Fibroblast of mammary gland (primary cell): Measurements from ENCODE around the gene FBXL7.
A peak's percentile ranks its signal among the peaks of the same experiment; 100 is the strongest.

ENCODE experiments used
- DNase-seq: peaks from one replicate; pipeline ENCODE4 v3.0.0-alpha.2; 2010; ENCODE audit warnings: low read depth
- H3K4me3 ChIP-seq: 2 replicates; pipeline ENCODE4 v1.5.1; 2011; ENCODE audit warnings: low read depth, mild to moderate bottlenecking, low read length, moderate library complexity; ENCODE audit not compliant: control insufficient read depth
- CTCF ChIP-seq: conservative IDR thresholded peaks from 2 replicates; pipeline ENCODE4 v1.5.1; 2011; ENCODE audit warnings: low read depth, low read length, inconsistent platforms; ENCODE audit not compliant: control insufficient read depth, insufficient read depth

FBXL7 gene

DNA sequence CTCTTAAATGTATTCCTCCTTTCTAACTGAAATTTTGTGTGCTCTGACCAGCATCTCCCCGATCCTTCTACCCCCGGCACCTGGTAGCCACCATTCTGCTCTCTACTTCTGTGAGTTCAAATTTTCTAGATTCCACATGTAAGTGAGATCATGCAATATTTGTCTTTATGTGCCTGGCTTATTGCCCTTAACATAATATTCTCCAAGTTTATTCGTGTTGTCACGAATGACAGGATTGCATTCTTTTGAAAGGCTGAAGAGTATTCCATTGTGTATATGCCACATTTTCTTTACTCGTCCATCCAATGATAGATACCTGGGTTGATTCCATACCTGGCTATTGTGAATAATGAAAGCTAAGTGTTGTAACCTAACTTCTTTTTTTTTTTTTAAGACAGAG, 29.0 kb downstream of the FBXL7 start:
- H3K4me3 ChIP-seq, result no peak overlapping the region
- no peak for TF ChIP-seq CTCF
- DNase-seq, result no peak

DNA sequence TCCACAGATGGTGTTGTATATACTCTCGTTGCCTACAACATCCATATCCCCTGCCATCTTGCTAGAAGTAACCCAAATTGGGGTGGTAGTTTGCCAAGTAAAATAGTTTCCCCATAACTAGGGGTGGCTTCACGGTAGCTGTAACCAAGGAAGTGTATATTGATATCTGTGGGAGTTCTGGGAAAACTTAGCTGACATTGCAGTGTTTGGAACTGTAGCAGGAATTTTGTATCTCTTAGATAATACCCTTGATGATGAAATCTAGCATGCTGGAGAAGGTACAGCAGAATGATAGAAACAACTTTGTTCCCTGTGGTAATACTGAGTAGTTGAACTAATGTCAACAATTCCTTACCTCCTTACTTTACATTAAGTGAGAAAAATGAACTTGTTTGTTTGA, 29.8 kb downstream of the FBXL7 start:
- TF ChIP-seq CTCF, result no peak

GRCh38 chr5:15533129-15533893, 33.3 kb downstream of the FBXL7 start:
- DNase-seq, result peak; percentile 69
- TF ChIP-seq CTCF, result no peak

More for the DNA sequence above, 29.8 kb downstream of the FBXL7 start:
- no peak overlapping the region for H3K4me3 ChIP-seq
- no peak for DNase-seq

DNA sequence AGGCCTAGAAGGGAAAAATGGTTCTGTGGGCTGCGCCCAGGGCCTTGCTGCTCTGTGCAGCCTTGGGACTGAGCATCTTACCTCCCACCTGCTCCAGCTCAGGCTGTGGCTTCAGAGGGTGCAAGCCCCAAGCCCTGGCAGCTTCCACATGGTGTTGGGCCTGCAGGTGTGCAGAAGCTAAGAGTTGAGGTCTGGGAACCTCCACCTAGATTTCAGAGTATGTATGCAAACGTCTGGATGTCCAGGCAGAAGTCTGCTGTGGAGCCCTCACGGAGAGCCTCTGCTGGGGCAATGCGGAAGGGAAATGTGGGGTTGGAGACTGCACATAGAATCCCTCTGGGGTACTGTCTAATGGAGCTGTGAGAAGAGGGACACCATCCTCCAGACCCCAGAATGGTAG, 36.0 kb downstream of the FBXL7 start:
- no peak overlapping the region for H3K4me3 ChIP-seq
- no peak for TF ChIP-seq CTCF
- no peak for DNase-seq

More at GRCh38 chr5:15533129-15533893, 33.3 kb downstream of the FBXL7 start:
- no peak overlapping the region for H3K4me3 ChIP-seq

DNA sequence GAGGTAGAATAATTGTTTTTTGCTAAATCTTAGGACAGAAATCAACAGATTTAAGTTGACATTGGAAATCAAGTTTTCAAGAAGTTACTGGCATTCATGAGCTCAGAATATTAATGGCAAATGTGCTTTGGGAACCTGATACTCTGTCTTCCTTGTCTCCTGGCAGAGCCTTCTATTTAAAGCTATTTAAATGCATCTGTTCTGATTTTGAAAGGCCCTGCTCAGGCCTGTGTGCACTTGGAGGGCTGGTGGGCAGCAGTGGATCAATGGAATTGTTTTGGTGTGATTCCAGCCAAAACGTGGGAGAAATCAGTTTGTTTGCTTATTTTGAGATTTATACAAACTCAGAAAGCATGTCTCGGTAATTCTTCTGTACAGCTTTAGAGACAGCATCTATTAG, 38.5 kb downstream of the FBXL7 start:
- DNase-seq, result no peak
- no peak overlapping the region for H3K4me3 ChIP-seq
- TF ChIP-seq CTCF, result no peak

DNA sequence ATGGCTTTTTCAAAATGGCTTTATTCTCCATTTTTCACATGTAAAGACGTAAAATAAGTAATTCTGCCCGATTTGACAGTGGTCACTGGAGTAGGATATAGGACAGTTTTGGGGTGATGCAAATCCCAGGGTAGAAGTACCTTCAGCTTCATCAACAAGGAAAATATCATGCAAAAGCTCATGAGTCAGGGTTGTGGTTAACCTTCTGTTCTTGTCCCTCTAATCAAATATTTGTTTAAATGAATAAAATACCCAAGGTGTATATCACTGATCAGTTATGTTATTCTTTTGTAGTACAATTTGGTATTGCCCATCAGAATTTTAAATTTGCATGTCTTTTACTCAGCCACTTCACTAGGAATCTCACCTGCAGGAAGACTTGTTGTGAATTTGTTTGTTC, 40.0 kb downstream of the FBXL7 start:
- no peak for TF ChIP-seq CTCF
- peak; percentile 40 for DNase-seq

More for the DNA sequence above, 40.0 kb downstream of the FBXL7 start:
- no peak overlapping the region for H3K4me3 ChIP-seq
